ENCODE data around the gene WNT1. TPM values are rescaled to one million over a fixed set of nuclear protein-coding genes. Genes with fewer than 3 reads are reported as not detected.

WNT1 gene
- total and polyA plus RNA-seq, 9 donors = not detected

GRCh38 chr12:48938805-48939204, 39.3 kb upstream of the WNT1 start:
- H3K4me1 ChIP-seq (ENCODE audit: insufficient read depth) = no peaks in the 10 kb centered on the region
- H3K27me3 ChIP-seq = no peaks in the 10 kb centered on the region
- no peaks in the 10 kb centered on the region for H3K36me3 ChIP-seq
- TF ChIP-seq EP300 (IDR thresholded peaks at IDR 0.05) = no peak
- TF ChIP-seq POLR2A (IDR thresholded peaks at IDR 0.05) = no peak
- TF ChIP-seq, protein P1, sequence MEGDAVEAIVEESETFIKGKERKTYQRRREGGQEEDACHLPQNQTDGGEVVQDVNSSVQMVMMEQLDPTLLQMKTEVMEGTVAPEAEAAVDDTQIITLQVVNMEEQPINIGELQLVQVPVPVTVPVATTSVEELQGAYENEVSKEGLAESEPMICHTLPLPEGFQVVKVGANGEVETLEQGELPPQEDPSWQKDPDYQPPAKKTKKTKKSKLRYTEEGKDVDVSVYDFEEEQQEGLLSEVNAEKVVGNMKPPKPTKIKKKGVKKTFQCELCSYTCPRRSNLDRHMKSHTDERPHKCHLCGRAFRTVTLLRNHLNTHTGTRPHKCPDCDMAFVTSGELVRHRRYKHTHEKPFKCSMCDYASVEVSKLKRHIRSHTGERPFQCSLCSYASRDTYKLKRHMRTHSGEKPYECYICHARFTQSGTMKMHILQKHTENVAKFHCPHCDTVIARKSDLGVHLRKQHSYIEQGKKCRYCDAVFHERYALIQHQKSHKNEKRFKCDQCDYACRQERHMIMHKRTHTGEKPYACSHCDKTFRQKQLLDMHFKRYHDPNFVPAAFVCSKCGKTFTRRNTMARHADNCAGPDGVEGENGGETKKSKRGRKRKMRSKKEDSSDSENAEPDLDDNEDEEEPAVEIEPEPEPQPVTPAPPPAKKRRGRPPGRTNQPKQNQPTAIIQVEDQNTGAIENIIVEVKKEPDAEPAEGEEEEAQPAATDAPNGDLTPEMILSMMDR (IDR thresholded peaks at IDR 0.05) = no peak
- no peak overlapping the region for H3K4me3 ChIP-seq
- DNase-seq = no peak
- no peaks in the 10 kb centered on the region for H3K9me3 ChIP-seq
- H3K27ac ChIP-seq = no peak overlapping the region
- WGBS, 3 donors = 86 to 89% (median 87%) methylated on average over 7 of the region's 7 CpGs
- intact Hi-C loops (cut with DNase I) = loop anchor here in 1 of 4 donors (5.0 kb wide), 1 partner anchor 87 kb away; the partner anchor contains the start of gene DDX23

- no peak overlapping the region for H3K4me3 ChIP-seq
- no peaks in the 10 kb centered on the region for H3K9me3 ChIP-seq
- H3K36me3 ChIP-seq = no peaks in the 10 kb centered on the region
- DNase-seq = no peak
- TF ChIP-seq EP300 (IDR thresholded peaks at IDR 0.05) (no peak), POLR2A (IDR thresholded peaks at IDR 0.05) (no peak)
- TF ChIP-seq, protein P1 (IDR thresholded peaks at IDR 0.05) = no peak
- no peaks in the 10 kb centered on the region for H3K4me1 ChIP-seq (ENCODE audit: insufficient read depth)
- intact Hi-C loops (cut with DNase I) = loop anchor here in 1 of 4 donors (5.0 kb wide), 1 partner anchor 88 kb away; the partner anchor contains the start of gene DDX23
- no peaks in the 10 kb centered on the region for H3K27me3 ChIP-seq
- 78 to 87% (median 80%) methylated on average over 3 of the region's 3 CpGs for WGBS, 3 donors
- H3K27ac ChIP-seq = no peak overlapping the region
Observed at GRCh38 chr12:48940181-48940580, 37.9 kb upstream of the WNT1 start.

DNA sequence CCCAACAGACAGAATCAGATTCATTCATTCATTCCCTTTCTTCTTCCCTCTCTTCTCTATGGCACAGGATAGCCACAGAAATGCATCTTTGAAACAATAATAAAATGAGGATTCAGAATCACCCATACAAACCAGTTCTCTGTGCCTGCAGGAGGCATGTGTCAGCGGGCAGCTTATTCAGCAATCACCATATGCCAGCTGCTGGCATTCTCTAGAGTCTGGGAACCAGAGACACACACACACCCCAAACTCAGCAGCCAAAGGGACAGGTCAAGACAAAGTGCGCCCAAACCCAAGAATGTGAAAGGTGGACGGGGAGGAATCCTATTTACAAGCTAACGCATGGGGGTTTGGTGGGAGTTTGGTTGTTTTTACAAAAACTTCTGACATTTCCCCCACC, 34.9 kb upstream of the WNT1 start:
- H3K4me1 ChIP-seq (ENCODE audit: insufficient read depth) = no peaks in the 10 kb centered on the region

GRCh38 chr12:48946205-48946604, 31.9 kb upstream of the WNT1 start:
- Histone ChIP-seq H3K4me1 (ENCODE audit: insufficient read depth) (no peaks in the 10 kb centered on the region), H3K27ac (no peak overlapping the region), H3K36me3 (no peaks in the 10 kb centered on the region), H3K27me3 (no peaks in the 10 kb centered on the region), H3K9me3 (no peaks in the 10 kb centered on the region), H3K4me3 (no peak overlapping the region)
- intact Hi-C loops (cut with DNase I) = no loop called here
- TF ChIP-seq POLR2A (IDR thresholded peaks at IDR 0.05) (no peak), EP300 (IDR thresholded peaks at IDR 0.05) (no peak)
- TF ChIP-seq, protein P1 (IDR thresholded peaks at IDR 0.05) = no peak
- DNase-seq = no peak

More for the DNA sequence above, 34.9 kb upstream of the WNT1 start:
- Histone ChIP-seq H3K27me3 (no peaks in the 10 kb centered on the region), H3K36me3 (no peaks in the 10 kb centered on the region), H3K9me3 (no peaks in the 10 kb centered on the region), H3K4me3 (no peak overlapping the region), H3K27ac (no peak overlapping the region)
- intact Hi-C loops (cut with DNase I) = loop anchor here in 1 of 4 donors (5.0 kb wide), 1 partner anchor 91 kb away; the partner anchor contains the start of gene DDX23
- no peak for TF ChIP-seq POLR2A (IDR thresholded peaks at IDR 0.05)
- TF ChIP-seq, protein P1 (IDR thresholded peaks at IDR 0.05) = no peak
- no peak for TF ChIP-seq EP300 (IDR thresholded peaks at IDR 0.05)
- 74 to 93% (median 84%) methylated on average over 4 of the region's 4 CpGs for WGBS, 3 donors
- DNase-seq = no peak

Measured in ovary (tissue), 9 donors.